HCT116 (cell line): ENCODE results near the gene SLC12A7. TPM values are rescaled to one million over a fixed set of nuclear protein-coding genes. Genes with fewer than 3 reads are reported as not detected.

ENCODE experiments used
- ATAC-seq: fragments of 200-7000 bp; cut with Tn5 transposase; 2 replicates; pipeline ENCODE4 v1.9.1; 2020; ENCODE audit warnings: mild to moderate bottlenecking, moderate library complexity
- BruUV-seq: library from RNA; stranded (reverse); fragments of 400-500 nt; replicated peaks from 2 replicates; lab custom pipeline; 2021; lab: Mats Ljungman, UMichigan
- CTCF ChIA-PET: fragments of 300-600 bp; sonication (Branson Sonifier 250); formaldehyde crosslinking; loops from one replicate; lab custom pipeline; 2021; ENCODE audit warnings: antibody characterized with exemption; lab: Charles Lee
- POLR2A ChIA-PET: fragments of 300-600, 350-600 bp; sonication (Branson Sonifier 250); formaldehyde crosslinking; loops from one replicate; lab custom pipeline; 2021; ENCODE audit warnings: antibody characterized with exemption; lab: Charles Lee
- RAD21 ChIA-PET, 2 experiments: fragments of 300-600 bp; sonication (Branson Sonifier 250); formaldehyde crosslinking; loops; one replicate each; lab custom pipeline; 2023; ENCODE audit warnings: low total read pairs in 2 of 2; ENCODE audit not compliant: uncharacterized antibody in 2 of 2, unreplicated experiment in 2 of 2, low non-redundant PET in 1 of 2; lab: Charles Lee
- DNase-seq: peaks from one replicate; pipeline ENCODE4 v3.0.0-alpha.2; 2010; ENCODE audit warnings: low read depth, low spot score
- H2AFZ ChIP-seq: fragments of 200-600 bp; shearing (Covaris generic), sonication (generic); 2 replicates; pipeline ENCODE4 v1.6.1; 2017; ENCODE audit warnings: low read depth, mixed run types, mixed read lengths, antibody characterized with exemption, low read length; ENCODE audit not compliant: poor library complexity, severe bottlenecking
- H3K27ac ChIP-seq: 2 replicates; pipeline ENCODE4 v1.5.1; 2012; ENCODE audit warnings: low read depth, low read length
- H3K27me3 ChIP-seq: fragments of 200-600 bp; sonication (generic); 2 replicates; pipeline ENCODE4 v1.6.1; 2016; ENCODE audit warnings: mixed run types, low read length, mixed read lengths; ENCODE audit not compliant: insufficient read depth
- H3K36me3 ChIP-seq, 2 experiments: fragments of 200-500 bp in 1 of 2; fragments of 200-600 bp in 1 of 2; sonication (Bioruptor generic) in 1 of 2; sonication (generic) in 1 of 2; 2 replicates each; pipeline versions ENCODE4 v1.5.1 to v1.6.1; 2014 to 2016; ENCODE audit warnings: low read length in 2 of 2, inconsistent platforms in 1 of 2, mixed read lengths in 1 of 2, mixed run types in 1 of 2; ENCODE audit not compliant: insufficient read depth in 2 of 2, control insufficient read depth in 1 of 2
- H3K4me1 ChIP-seq, 2 experiments: fragments of 200-600 bp in 1 of 2; sonication (generic) in 1 of 2; 2 replicates each; pipeline versions ENCODE4 v1.5.1 to v1.6.1; 2012 to 2017; ENCODE audit warnings: low read length in 2 of 2, inconsistent platforms in 1 of 2, mild to moderate bottlenecking in 1 of 2, mixed read lengths in 1 of 2, mixed run types in 1 of 2, moderate library complexity in 1 of 2; ENCODE audit not compliant: insufficient read depth in 2 of 2, control insufficient read depth in 1 of 2
- H3K4me2 ChIP-seq: fragments of 200-600 bp; sonication (generic); 2 replicates; pipeline ENCODE4 v1.6.1; 2017; ENCODE audit warnings: mixed run types, low read length, mixed read lengths
- H3K4me3 ChIP-seq, 2 experiments: fragments of 200-600 bp in 1 of 2; sonication (generic) in 1 of 2; replicated peaks in 1 of 2; 2 replicates each; pipeline ENCODE4 v1.5.1; 2011 to 2016; ENCODE audit warnings: low read length in 2 of 2, control low read depth in 1 of 2, low read depth in 1 of 2, mild to moderate bottlenecking in 1 of 2, mixed read lengths in 1 of 2, mixed run types in 1 of 2
- H3K79me2 ChIP-seq: fragments of 200-600 bp; sonication (generic); 2 replicates; pipeline ENCODE4 v1.6.1; 2017; ENCODE audit warnings: mild to moderate bottlenecking, mixed run types, low read length, moderate library complexity, mixed read lengths; ENCODE audit not compliant: insufficient read depth
- H3K9ac ChIP-seq: fragments of 200-600 bp; sonication (generic); 2 replicates; pipeline ENCODE4 v1.6.1; 2016; ENCODE audit warnings: low read length, mixed read lengths
- H3K9me2 ChIP-seq: fragments of 200-600 bp; sonication (generic), shearing (Covaris generic); 2 replicates; pipeline ENCODE4 v1.6.1; 2017; ENCODE audit warnings: mixed run types, mild to moderate bottlenecking, moderate library complexity; ENCODE audit not compliant: insufficient read depth
- H3K9me3 ChIP-seq, 2 experiments: fragments of 200-500 bp in 1 of 2; fragments of 200-600 bp in 1 of 2; sonication (Bioruptor generic) in 1 of 2; sonication (generic) in 1 of 2; 2 replicates each; pipeline ENCODE4 v1.6.1; 2014 to 2017; ENCODE audit warnings: low read length in 2 of 2, mixed read lengths in 2 of 2, inconsistent platforms in 1 of 2, low read depth in 1 of 2, mild to moderate bottlenecking in 1 of 2, mixed run types in 1 of 2, moderate library complexity in 1 of 2; ENCODE audit not compliant: control insufficient read depth in 1 of 2, insufficient read depth in 1 of 2
- H4K20me1 ChIP-seq: fragments of 200-600 bp; sonication (generic), shearing (Covaris generic); 2 replicates; pipeline ENCODE4 v1.6.1; 2017; ENCODE audit warnings: mixed run types, mild to moderate bottlenecking, moderate library complexity; ENCODE audit not compliant: insufficient read depth
- CTCF ChIP-seq, 3 experiments: fragments of 200-600 bp in 1 of 3; sonication (generic) in 1 of 3; IDR thresholded peaks in 2 of 3; conservative IDR thresholded peaks in 1 of 3; 2 replicates each; pipeline ENCODE4 v1.5.1; 2012 to 2017; ENCODE audit warnings: low read depth in 2 of 3, low read length in 2 of 3, antibody characterized with exemption in 1 of 3, borderline replicate concordance in 1 of 3, control low read depth in 1 of 3, mild to moderate bottlenecking in 1 of 3, mixed read lengths in 1 of 3, mixed run types in 1 of 3, moderate library complexity in 1 of 3; ENCODE audit not compliant: insufficient read depth in 1 of 3
- ELF1 ChIP-seq: IDR thresholded peaks from 2 replicates; pipeline ENCODE4 v1.6.1; 2012; ENCODE audit warnings: low read depth, borderline replicate concordance
- EZH2phosphoT487 ChIP-seq: fragments of 200-600 bp; IDR thresholded peaks from 2 replicates; pipeline ENCODE4 v1.6.1; 2018; ENCODE audit warnings: antibody characterized with exemption, borderline replicate concordance
- FOSL1 ChIP-seq: IDR thresholded peaks from 2 replicates; pipeline ENCODE4 v1.6.1; 2012; ENCODE audit warnings: low read depth
- POLR2A ChIP-seq: IDR thresholded peaks from 2 replicates; pipeline ENCODE4 v1.7.0; 2011; ENCODE audit warnings: borderline replicate concordance; ENCODE audit not compliant: insufficient read depth, insufficient read length; ENCODE audit errors: extremely low read depth
- POLR2AphosphoS5 ChIP-seq: IDR thresholded peaks from 2 replicates; pipeline ENCODE4 v1.6.1; 2011; ENCODE audit warnings: mild to moderate bottlenecking, low read depth, low read length, moderate library complexity
- RAD21 ChIP-seq: IDR thresholded peaks from 2 replicates; pipeline ENCODE4 v1.6.1; 2012; ENCODE audit warnings: low read depth, mild to moderate bottlenecking
- REST ChIP-seq: IDR thresholded peaks from 2 replicates; pipeline ENCODE4 v1.6.1; 2012; ENCODE audit warnings: low read depth
- SP1 ChIP-seq: IDR thresholded peaks from 2 replicates; pipeline ENCODE4 v1.6.1; 2012; ENCODE audit warnings: low read depth
- ZNF274 ChIP-seq: fragments of 200-500 bp; sonication (Bioruptor generic); IDR thresholded peaks from 2 replicates; pipeline ENCODE4 v1.6.1; 2014; ENCODE audit warnings: mild to moderate bottlenecking, low read depth, low read length, inconsistent platforms
- intact Hi-C: fragments of 100-400 bp; cut with micrococcal nuclease; formaldehyde crosslinking; loops from 2 replicates; pipeline ENCODE4 v1.10.0; 2022
- total RNA-seq: library from RNA; stranded (reverse); gene quantifications from one replicate; pipeline ENCODE4 v1.2.1, GENCODE V29; 2021; ENCODE audit not compliant: unreplicated experiment

The SLC12A7 gene
- total RNA-seq, 1 experiment from 2014 or later: 29.6 TPM

GRCh38 chr5:1013238-1013947 lies 98.5 kb downstream of the SLC12A7 start:
- CTCF ChIA-PET: no interaction called here
- TF ChIP-seq ELF1: no peak
- no peak for TF ChIP-seq REST
- TF ChIP-seq RAD21: no peak
- no peak for TF ChIP-seq POLR2AphosphoS5
- no peak for TF ChIP-seq SP1
- no peak for TF ChIP-seq EZH2phosphoT487
- TF ChIP-seq CTCF (IDR thresholded peaks at IDR 0.05 in 2 of 3, conservative IDR thresholded peaks at IDR 0.05 in 1 of 3; ENCODE audit: borderline replicate concordance in 1 of 3, insufficient read depth in 1 of 3, low read depth in 2 of 3, low read length in 2 of 3): no peak
- no peak for TF ChIP-seq ZNF274
- no peak for TF ChIP-seq POLR2A
- TF ChIP-seq FOSL1: no peak
- Histone ChIP-seq H2AFZ (no peak overlapping the region), H3K4me1 (peaks cover 13 to 25% of the 10 kb centered on the region in 2 experiments), H3K36me3 (peaks cover 0 to 4% of the 10 kb centered on the region in 2 experiments; a peak in 1 of 4 replicates), H3K9me3 (no peaks in the 10 kb centered on the region), H3K27ac (no peak overlapping the region), H3K4me3 (no peak overlapping the region), H3K9me2 (no peaks in the 10 kb centered on the region), H3K9ac (no peak overlapping the region), H3K27me3 (no peaks in the 10 kb centered on the region), H4K20me1 (no peaks in the 10 kb centered on the region; the same call in 1 of the 2 replicates), H3K4me2 (no peak overlapping the region), H3K79me2 (no peaks in the 10 kb centered on the region)
- no TSS peak for BruUV-seq
- ATAC-seq (no peak), DNase-seq (no peak)
- POLR2A ChIA-PET: no interaction called here
- intact Hi-C loops: no loop called here
- RAD21 ChIA-PET: no interaction called here
